HG02870 (cell line): ENCODE results near the gene CRYAB.
"Not testable (repeated sequence)": the region's sequence is repeated elsewhere in the genome, so short reads cannot be mapped to it uniquely, and the experiment has no call there.

ENCODE experiments used
- ATAC-seq: cut with Tn5 transposase; IDR thresholded peaks from one replicate; pipeline ENCODE4 v1.9.1; 2021; ENCODE audit warnings: mild to moderate bottlenecking, moderate library complexity; ENCODE audit not compliant: unreplicated experiment

CRYAB gene

DNA sequence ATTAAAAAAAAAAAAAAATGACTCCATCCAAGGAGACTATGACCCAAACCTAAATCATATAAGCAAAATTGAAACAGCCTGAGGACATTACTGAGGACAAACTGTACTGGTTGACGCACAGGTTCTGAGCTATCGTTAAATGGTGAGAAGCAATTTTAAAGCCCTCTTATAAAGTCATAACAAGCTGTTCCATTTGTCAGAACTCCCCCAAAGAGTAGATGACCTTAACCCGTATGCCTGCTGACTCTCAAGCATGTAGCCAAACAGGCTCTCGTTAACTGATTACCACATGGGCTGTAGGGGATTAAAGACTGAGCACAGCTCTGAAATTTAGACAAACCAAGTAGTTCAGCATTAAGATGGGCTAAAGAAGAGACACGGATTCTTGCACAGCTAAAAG, 2.2 kb downstream of the CRYAB start:
- ATAC-seq: no peak

DNA sequence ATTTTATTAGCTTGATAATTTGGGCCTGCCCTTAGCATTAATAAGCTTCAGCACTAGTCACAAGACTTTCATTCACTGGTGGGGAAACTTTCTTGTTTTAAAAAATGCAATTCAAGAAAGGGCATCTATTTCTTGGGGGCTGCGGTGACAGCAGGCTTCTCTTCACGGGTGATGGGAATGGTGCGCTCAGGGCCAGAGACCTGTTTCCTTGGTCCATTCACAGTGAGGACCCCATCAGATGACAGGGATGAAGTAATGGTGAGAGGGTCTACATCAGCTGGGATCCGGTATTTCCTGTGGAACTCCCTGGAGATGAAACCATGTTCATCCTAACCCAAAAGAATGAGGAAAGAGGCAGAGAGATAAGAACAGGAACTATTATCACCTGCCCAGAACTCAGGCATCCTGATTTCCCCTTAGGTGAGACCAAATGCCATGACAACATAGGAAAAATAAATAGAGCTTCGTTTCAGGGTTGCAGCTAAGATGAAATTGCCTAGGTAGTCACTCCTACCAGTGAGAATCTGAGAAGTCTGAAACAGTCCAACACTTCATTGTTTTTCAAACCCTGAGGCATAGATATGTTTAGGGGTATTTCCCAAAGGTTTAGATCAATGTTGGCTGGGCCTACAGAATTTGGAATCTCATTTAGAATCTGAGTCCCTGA, 2.8 kb downstream of the CRYAB start:
- no peak for ATAC-seq

DNA sequence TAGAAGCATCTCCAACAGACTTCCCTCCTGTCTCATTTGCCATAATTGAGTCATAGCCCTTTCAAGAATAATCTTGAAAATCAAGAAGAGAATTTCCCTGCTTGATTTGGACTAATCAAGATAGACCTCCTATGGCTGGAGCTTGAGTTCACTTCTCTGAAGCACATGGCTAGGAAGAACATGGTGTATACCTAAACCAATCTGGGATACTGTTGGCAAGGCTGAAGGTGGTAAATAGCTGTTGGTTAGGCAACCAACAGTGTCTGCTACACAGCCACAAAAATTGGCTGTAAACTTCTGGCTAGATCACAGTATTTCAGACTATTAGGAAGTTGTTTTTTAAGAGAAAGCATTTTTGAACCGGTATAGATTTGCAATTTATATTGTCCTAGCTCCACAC, 4.9 kb downstream of the CRYAB start:
- no peak for ATAC-seq

DNA sequence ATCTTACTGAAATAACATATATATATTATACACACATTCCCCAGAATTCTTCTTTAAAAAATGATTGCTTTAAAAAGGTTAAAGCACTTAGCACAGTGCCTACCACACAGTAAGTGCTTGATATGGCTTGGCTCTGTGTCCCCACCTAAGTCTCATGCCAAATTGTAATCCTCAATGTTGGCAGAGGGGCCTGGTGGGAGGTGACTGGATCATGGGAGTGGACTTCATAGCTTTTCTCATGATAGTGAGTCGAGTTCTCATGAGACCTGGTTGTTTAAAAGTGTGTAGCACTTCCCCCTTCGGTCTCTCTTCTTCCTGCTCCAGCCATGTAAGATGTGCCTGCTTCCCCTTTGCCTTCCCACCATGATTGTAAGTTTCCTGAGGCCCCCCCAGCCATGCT, 6.2 kb downstream of the CRYAB start:
- no peak for ATAC-seq

DNA sequence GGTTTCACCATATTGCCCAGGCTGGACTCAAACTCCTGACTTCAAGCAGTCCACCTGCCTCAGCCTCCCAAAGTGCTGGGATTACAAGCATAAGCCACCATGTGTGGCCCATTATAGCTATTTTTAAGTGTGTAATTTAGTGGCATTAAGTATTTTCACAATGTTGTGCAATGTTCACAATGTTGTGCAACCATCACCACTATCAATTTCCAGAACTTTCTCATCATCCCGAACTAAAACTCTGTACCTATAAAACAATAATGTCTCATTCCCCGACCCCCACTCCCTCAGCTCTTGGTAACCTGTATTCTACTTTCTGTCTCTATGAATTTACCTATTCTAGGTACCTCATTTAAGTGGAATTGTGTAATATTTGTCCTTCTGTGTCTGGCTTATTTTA, 24.7 kb downstream of the CRYAB start:
- no peak for ATAC-seq

DNA sequence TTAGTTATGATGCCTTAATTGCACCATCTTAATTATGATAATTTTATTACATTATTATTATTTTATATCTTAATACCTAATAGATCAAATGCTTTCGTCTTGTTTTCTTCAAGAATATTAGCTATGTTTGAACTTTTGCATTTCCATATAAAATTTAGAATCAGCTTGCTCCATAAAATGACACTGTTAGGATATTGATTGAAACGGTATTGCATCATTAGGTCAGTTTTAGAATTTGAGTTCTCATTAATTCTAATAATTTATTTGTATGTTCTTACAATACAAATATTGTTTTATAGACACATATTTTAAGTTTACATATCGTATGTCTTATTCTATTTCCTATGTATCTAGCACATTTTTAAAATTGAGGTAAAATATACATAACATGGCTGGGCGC, 25.5 kb downstream of the CRYAB start:
- no peak for ATAC-seq

DNA sequence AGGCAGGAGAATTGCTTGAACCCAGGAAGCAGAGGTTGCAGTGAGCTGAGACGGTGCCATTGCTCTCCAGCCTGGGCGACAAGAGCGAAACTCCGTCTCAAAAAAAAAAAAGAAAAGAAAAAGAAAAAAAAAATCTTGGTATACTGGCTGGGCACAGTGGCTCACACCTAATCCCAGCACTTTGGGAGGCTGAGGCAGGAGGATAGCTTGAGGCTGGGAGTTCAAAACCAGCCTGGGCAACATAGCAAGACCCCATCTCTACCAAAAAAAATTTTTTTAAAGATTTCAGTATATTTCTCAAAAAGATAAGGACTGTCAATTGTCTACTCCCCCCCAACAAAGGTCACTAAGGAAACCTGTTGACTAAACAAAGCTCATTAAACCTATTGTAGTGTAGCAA, 26.5 kb downstream of the CRYAB start:
- ATAC-seq: not testable (repeated sequence)

DNA sequence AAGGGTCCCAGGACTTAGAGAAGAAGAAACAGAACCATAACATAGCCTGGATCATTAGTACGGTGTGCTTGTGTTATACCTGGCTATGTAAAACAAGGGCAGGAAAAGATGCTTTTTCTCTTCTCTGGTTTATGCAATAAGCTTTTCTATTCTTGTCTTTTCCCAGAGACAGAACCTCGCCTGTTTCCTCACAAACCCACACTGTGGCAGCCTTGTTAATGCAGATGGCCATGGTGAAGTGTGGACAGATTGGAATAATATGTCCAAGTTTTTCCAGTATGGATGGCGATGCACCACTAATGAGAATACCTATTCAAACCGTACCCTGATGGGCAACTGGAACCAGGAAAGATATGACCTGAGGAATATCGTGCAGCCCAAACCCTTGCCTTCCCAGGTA, 29.4 kb downstream of the CRYAB start:
- no peak for ATAC-seq

DNA sequence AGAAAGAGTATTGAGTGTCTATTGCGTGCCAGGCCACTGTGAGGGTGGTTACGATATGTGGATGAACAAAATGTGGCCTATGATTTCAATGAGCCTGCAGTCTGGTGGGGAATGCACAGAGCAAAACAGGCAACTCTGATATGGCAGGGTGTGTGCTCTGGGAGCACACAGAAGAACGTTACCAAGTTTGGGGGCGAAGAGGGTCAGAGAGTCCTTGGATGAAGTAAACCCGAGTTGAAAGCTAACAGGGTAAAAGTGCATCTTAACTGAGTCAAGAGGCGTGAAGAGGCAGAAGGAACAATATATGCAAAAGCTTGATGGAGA, 32.0 kb downstream of the CRYAB start:
- no peak for ATAC-seq

DNA sequence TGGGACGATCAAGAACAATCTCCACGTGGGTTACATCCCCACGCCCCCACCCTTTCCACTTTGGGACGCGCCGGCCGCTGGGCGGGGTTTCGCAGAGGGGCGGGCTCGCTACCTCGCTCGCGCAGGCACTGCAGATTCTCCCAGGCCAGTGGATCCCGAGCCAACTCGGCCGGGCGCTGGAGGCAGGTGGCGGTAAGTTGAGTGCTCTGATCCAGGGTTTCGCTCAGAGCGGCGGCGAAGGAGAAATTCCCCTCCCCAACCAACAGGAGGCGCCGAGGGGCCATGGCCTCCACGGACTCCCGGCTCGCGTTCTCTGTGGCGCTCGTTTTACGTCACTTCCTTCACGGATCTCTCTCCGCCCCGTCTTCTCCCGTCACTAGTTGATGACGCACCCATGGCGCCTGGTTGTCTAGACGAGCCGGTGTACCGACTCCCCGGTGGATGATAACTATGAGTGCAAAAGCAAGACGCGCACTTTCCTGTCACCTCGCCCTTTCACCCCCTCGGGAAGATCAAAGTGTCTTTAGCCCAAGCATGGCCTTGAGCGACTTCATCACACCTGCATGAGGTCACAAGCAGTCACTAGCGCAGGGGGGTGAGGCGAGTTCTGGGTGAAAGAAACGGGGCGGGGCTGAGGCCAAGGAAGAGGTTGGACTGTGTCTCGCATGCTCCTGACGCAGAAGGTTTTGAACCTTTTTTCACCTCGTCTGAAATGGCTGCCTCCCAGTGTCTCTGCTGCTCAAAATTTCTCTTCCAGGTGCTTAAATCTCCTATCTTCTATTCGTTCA, 32.5 kb downstream of the CRYAB start, which contains the start of the genes CFAP68 and FDXACB1:
TSS of gene CFAP68 (plus strand) at position 693 of the 788 bp plus-strand sequence. CDS start at position 713, 20 bp downstream.
TSS of gene FDXACB1 (minus strand) at position 317 of the 788 bp plus-strand sequence. CDS start at position 284, 33 bp downstream.
- ATAC-seq: peak; percentile 85

DNA sequence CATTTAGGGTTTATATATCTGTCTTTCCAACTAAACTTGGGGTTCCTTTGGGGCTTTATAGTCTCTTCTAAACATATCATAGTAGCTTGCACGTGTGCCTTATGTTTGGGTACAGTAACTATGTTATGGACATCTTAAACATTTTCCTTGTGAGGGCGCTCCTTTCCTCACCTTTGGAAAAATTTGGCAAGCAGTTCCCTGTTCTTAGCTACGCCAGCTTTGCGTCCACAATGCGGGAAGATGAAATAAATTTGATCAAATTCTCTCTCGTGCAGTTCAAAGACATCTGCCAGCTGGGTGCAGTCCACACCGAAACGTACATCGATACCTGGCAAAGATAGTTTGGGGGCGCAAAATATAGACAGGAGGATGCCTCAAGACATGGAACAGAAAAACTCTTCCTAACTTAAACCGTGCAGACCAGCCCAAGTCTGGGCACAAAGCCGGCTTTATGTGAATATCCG, 33.2 kb downstream of the CRYAB start:
- peak; percentile 6 for ATAC-seq

DNA sequence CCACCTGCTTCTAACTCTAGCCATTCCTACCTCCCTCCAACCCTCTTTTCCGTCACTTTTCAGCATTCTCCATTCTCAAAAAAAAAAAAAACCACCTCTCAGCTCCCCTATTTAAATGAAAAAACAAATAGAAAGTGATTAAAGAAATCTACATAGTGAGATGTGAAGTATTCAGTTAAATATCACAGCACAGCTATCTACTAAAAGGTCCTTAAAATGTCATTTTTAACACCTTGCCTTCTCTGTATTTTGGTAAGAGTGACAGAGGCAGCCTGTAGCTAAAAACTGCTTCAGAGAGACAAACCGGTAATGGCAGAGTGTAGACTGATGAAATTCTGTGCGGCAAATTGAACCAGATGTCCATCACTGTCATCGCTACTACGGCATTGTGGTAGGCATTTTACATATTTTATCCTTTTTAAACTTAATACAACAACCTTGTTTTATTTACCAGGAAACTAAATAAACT, 39.8 kb downstream of the CRYAB start:
- no peak for ATAC-seq

DNA sequence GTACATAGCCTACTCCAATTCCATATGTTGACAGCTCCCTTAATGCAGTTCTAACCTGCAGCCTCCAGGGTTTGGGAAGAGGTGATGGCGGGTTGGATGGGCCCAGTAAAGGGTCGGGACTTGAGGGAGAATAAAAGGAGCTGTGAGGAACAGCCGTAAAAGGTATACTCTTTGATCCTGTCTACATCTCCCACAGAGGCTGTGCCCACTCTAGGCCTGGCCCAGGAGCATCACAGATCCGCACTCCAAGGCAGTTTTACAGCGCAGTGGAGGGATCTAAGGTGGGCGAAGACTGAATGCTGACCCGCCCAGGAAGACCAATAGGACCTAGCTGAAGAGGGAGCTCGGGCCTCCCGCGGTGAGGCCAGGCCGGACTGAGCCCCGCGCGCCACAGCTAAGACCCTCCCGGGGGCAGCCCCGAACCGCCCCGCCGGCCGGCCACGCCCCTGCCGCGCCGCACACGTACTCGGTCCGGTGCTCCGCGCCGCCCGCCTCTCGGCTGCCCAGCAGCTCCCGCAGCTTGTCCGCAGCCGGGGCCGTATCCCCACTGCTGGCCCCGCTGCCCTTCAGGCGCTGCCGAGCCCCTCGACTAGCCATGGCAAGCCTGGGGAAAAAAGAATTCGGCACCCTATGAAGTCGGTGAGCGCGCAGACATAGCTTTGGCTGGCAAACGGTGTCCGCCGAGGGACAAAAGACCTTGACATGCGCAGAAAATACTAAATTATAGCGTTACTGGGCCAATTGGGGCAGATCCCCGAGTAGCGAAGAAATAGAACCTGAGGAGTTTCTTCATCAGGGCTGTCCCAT, 40.5 kb downstream of the CRYAB start, which contains the start of gene ALG9:
TSS of gene ALG9 (minus strand) at position 696 of the 807 bp plus-strand sequence. CDS start at position 597, 99 bp downstream.
- peak; percentile 86 for ATAC-seq

DNA sequence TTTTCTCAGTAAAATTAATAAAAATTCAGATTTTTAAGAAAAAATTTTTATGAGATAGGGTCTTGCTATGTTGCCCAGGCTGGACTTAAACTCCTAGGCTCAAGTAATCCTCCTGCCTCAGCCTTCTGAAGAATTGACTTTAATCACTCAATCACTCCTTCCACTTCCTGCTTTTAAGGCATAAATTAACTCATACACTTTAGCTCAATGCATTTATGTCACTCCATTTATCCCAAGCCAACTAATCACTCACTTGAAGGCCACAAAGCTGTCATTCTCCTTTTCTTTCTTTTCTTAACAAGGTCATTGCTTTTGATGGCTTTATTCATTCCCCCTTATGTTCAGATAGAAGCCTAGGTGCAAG, 41.1 kb downstream of the CRYAB start:
- ATAC-seq: peak; percentile 13

DNA sequence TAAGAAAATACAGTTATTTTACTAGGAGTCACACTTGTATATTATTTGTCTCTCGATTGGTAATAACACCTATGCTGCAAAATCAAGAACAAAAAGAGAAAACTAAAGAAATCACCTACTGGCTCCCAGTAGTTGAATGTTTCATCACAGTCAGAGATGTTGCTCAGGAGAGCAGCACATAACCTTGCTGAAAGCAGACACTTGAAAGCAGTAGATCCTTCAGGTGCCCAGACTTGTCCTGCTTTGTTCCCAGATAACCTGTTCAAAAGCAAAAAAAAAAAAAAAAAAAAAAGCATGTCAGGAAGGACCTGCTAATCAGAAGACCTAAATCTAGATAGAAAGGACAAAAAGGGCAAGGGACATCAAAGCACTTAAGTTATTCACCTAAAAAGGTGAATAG, 41.5 kb downstream of the CRYAB start:
- ATAC-seq: no peak

DNA sequence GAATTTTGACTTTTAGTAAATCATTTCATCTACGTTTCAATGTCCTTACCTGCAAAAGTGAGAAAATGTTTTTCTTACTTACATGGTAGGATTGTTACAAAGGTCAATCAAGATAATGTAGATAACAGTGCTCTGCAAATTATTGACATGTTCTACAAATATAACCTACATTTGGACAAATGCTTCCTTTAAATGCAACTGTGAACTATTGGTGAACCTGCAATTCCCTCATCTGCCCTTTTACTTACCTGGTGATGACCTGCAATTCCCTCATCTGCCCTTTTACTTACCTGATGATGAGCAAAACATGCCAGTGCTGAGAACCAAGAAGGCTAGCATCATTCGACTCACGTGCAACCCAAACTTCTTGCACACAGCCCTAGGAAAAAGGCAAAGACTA, 51.3 kb downstream of the CRYAB start:
- no peak for ATAC-seq
